DOHH2 (cell line): ENCODE measurements around the gene SDCCAG8.

Experiments used
- CTCF ChIP-seq: fragments of 200-600 bp; sonication (generic); IDR thresholded peaks from one replicate; pipeline ENCODE4 v1.5.1; 2014; ENCODE audit warnings: antibody characterized with exemption, mild to moderate bottlenecking, low read depth, low read length; ENCODE audit not compliant: poor library complexity, severe bottlenecking
- EZH2phosphoT487 ChIP-seq: fragments of 200-600 bp; sonication (generic); IDR thresholded peaks from 2 replicates; pipeline ENCODE4 v1.6.1; 2017; ENCODE audit warnings: borderline replicate concordance, mild to moderate bottlenecking, antibody characterized with exemption, low read length, moderate library complexity, mixed read lengths

GRCh38 chr1:243411472-243411871, 155.6 kb downstream of the SDCCAG8 start:
- TF ChIP-seq CTCF (no peak), EZH2phosphoT487 (no peak)
